Measurements from ENCODE around the gene CST6. TPM values are rescaled to one million over a fixed set of nuclear protein-coding genes. Genes with fewer than 3 reads are reported as not detected.
A peak's percentile ranks its signal among the peaks of the same experiment; 100 is the strongest.

Gene CST6
- 1.8 and 2.9 TPM in 2 replicates for total RNA-seq

GRCh38 chr11:66011785-66012303 lies at the start of gene CST6:
CST6 (plus strand) TSS chr11:66012008; CDS start chr11:66012045, 37 bp downstream.
- Histone ChIP-seq H3K9me3 (ENCODE audit: low read depth, low read length) (no peaks in the 10 kb centered on the region), H4K20me1 (ENCODE audit: insufficient read depth, low read length) (no peaks in the 10 kb centered on the region), H3K79me2 (ENCODE audit: insufficient read depth, low read length) (no peaks in the 10 kb centered on the region), H2AFZ (ENCODE audit: low read length) (peak within 1 kb of the TSS; percentile 38), H3K4me1 (ENCODE audit: insufficient read depth, low read length) (peaks cover 29% of the 10 kb centered on the region), H3K4me2 (ENCODE audit: insufficient read depth, low read length) (peak within 1 kb of the TSS; percentile 23), H3K27ac (ENCODE audit: low read depth, low read length) (no peak within 1 kb of the TSS), H3K36me3 (ENCODE audit: insufficient read depth, low read length) (no peaks in the 10 kb centered on the region), H3K4me3 (ENCODE audit: insufficient read depth, low read length) (peak within 1 kb of the TSS; percentile 39), H3K27me3 (ENCODE audit: insufficient read depth, low read length) (no peaks in the 10 kb centered on the region)
- peak; percentile 44 for DNase-seq (ENCODE audit: insufficient read length, low spot score, missing footprints)
- no peak for TF ChIP-seq CTCF (IDR thresholded peaks at IDR 0.05; ENCODE audit: extremely low read depth, low read depth, low read length)

GRCh38 chr11:65962141-65962564 lies 49.7 kb upstream of the CST6 start:
- Histone ChIP-seq H3K36me3 (ENCODE audit: insufficient read depth, low read length) (peaks cover 34% of the 10 kb centered on the region), H3K4me2 (ENCODE audit: insufficient read depth, low read length) (peak overlapping the region; percentile 84), H3K79me2 (ENCODE audit: insufficient read depth, low read length) (peaks cover 51% of the 10 kb centered on the region), H3K4me3 (ENCODE audit: insufficient read depth, low read length) (peak overlapping the region; percentile 92), H4K20me1 (ENCODE audit: insufficient read depth, low read length) (peaks cover 16% of the 10 kb centered on the region), H2AFZ (ENCODE audit: low read length) (no peak overlapping the region), H3K9me3 (ENCODE audit: low read depth, low read length) (no peaks in the 10 kb centered on the region), H3K27ac (ENCODE audit: low read depth, low read length) (peak overlapping the region; percentile 9), H3K4me1 (ENCODE audit: insufficient read depth, low read length) (peaks cover 16% of the 10 kb centered on the region), H3K27me3 (ENCODE audit: insufficient read depth, low read length) (no peaks in the 10 kb centered on the region)
- TF ChIP-seq CTCF (IDR thresholded peaks at IDR 0.05; ENCODE audit: extremely low read depth, low read depth, low read length) = no peak
- no peak for DNase-seq (ENCODE audit: insufficient read length, low spot score, missing footprints)

GRCh38 chr11:65964906-65965305 lies 46.9 kb upstream of the CST6 start:
- H4K20me1 ChIP-seq (ENCODE audit: insufficient read depth, low read length) = peaks cover 24% of the 10 kb centered on the region
- DNase-seq (ENCODE audit: insufficient read length, low spot score, missing footprints) = peak; percentile 3
- peaks cover 59% of the 10 kb centered on the region for H3K79me2 ChIP-seq (ENCODE audit: insufficient read depth, low read length)
- no peak for TF ChIP-seq CTCF (IDR thresholded peaks at IDR 0.05; ENCODE audit: extremely low read depth, low read depth, low read length)
- H3K27ac ChIP-seq (ENCODE audit: low read depth, low read length) = no peak overlapping the region
- H3K9me3 ChIP-seq (ENCODE audit: low read depth, low read length) = no peaks in the 10 kb centered on the region
- no peaks in the 10 kb centered on the region for H3K27me3 ChIP-seq (ENCODE audit: insufficient read depth, low read length)
- no peak overlapping the region for H3K4me2 ChIP-seq (ENCODE audit: insufficient read depth, low read length)
- H3K4me1 ChIP-seq (ENCODE audit: insufficient read depth, low read length) = peaks cover 16% of the 10 kb centered on the region
- peaks cover 53% of the 10 kb centered on the region for H3K36me3 ChIP-seq (ENCODE audit: insufficient read depth, low read length)
- no peak overlapping the region for H2AFZ ChIP-seq (ENCODE audit: low read length)
- no peak overlapping the region for H3K4me3 ChIP-seq (ENCODE audit: insufficient read depth, low read length)

- Histone ChIP-seq H3K27me3 (ENCODE audit: insufficient read depth, low read length) (no peaks in the 10 kb centered on the region), H3K4me1 (ENCODE audit: insufficient read depth, low read length) (peaks cover 16% of the 10 kb centered on the region), H4K20me1 (ENCODE audit: insufficient read depth, low read length) (peaks cover 24% of the 10 kb centered on the region), H3K79me2 (ENCODE audit: insufficient read depth, low read length) (peaks cover 63% of the 10 kb centered on the region), H3K4me2 (ENCODE audit: insufficient read depth, low read length) (no peak overlapping the region), H3K36me3 (ENCODE audit: insufficient read depth, low read length) (peaks cover 60% of the 10 kb centered on the region), H3K9me3 (ENCODE audit: low read depth, low read length) (no peaks in the 10 kb centered on the region), H2AFZ (ENCODE audit: low read length) (no peak overlapping the region), H3K27ac (ENCODE audit: low read depth, low read length) (no peak overlapping the region), H3K4me3 (ENCODE audit: insufficient read depth, low read length) (no peak overlapping the region)
- TF ChIP-seq CTCF (IDR thresholded peaks at IDR 0.05; ENCODE audit: extremely low read depth, low read depth, low read length) = no peak
- peak; percentile 50 for DNase-seq (ENCODE audit: insufficient read length, low spot score, missing footprints)
These were observed 45.6 kb upstream of the CST6 start for GRCh38 chr11:65965986-65966762.
